Measurements from ENCODE around the gene TNRC6C.

The TNRC6C gene

GRCh38 chr17:77996256-77996655, 37.8 kb downstream of the TNRC6C start:
- 93 to 94% methylated on average over 3 of the region's 3 CpGs for WGBS, 2 experiments

DNA sequence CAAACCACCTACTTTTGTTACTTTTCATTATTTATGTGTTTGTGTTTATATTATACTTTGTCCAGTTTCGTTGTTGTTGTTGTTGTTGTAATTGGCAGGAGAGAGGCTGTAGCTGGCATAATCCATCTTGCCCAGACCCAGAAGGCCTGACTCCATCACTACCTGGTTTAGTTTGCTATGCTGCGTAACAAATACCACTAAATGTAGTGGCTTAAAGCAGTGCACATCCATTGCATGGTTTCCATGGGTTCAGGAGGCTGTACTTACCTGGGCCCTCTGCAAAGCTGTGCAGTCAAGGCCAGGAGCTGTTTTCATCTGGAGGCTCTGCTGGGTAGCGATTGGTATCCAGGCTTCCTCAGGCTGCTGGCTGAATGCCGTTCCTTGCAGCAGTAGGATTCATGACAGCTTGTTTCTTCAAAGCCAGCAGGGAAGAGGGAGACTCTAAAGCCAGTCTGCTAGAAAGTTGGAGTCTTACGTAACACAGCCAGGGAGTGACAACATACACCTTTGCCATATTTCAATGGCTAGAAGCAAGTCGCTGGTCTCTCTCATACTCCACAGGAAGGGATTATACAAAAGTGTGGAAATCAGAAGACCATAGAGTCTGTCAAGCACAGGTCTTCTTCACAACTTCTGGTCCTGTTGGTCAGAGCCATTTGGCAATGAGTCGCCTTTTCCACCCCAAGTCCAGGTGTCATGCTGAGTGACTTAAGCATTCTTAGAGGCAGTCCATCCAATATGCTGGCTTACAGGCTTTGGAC, 41.1 kb downstream of the TNRC6C start:
- Histone ChIP-seq H3K27me3 (ENCODE audit: control insufficient read depth, insufficient read depth, low read length, poor library complexity, severe bottlenecking) (no peaks in the 10 kb centered on the region), H3K9me3 (ENCODE audit: control insufficient read depth, low read length) (no peaks in the 10 kb centered on the region), H3K36me3 (ENCODE audit: control insufficient read depth, insufficient read depth, low read length) (no peaks in the 10 kb centered on the region), H3K4me3 (ENCODE audit: insufficient read depth, low read depth, low read length) (no peak overlapping the region), H3K4me1 (ENCODE audit: control insufficient read depth, insufficient read depth, low read length) (peaks cover 19% of the 10 kb centered on the region), H3K27ac (ENCODE audit: insufficient read depth, low read depth, low read length, poor library complexity, severe bottlenecking) (no peak overlapping the region)
- 84 to 89% methylated on average over 7 of the region's 7 CpGs for WGBS, 2 experiments

More at GRCh38 chr17:77996256-77996655, 37.8 kb downstream of the TNRC6C start:
- no peaks in the 10 kb centered on the region for H3K36me3 ChIP-seq (ENCODE audit: control insufficient read depth, insufficient read depth, low read length)
- H3K27me3 ChIP-seq (ENCODE audit: control insufficient read depth, insufficient read depth, low read length, poor library complexity, severe bottlenecking), result no peaks in the 10 kb centered on the region
- H3K4me3 ChIP-seq (ENCODE audit: insufficient read depth, low read depth, low read length), result no peak overlapping the region
- H3K4me1 ChIP-seq (ENCODE audit: control insufficient read depth, insufficient read depth, low read length), result peaks cover 20% of the 10 kb centered on the region
- H3K9me3 ChIP-seq (ENCODE audit: control insufficient read depth, low read length), result no peaks in the 10 kb centered on the region
- no peak overlapping the region for H3K27ac ChIP-seq (ENCODE audit: insufficient read depth, low read depth, low read length, poor library complexity, severe bottlenecking)

DNA sequence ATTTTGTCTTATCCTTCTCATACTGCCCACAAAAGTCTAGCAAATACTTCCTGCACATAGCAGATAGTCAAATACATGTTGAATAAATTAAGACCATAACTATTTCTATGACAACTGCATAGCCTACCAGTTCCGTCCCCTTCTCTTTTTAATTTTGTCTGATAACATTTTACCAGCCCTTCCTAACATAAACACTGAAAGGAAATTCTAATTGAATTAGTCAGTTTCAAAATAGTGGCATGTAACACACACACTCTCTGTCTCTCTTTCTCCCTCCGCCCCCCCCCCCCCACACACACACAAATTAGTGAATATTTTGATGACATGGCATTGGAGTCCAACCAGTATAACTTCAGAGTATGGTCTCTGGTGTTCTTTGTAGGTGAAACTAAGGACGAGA, 41.8 kb downstream of the TNRC6C start:
- H3K27ac ChIP-seq (ENCODE audit: insufficient read depth, low read depth, low read length, poor library complexity, severe bottlenecking), result no peak overlapping the region
- 100% methylated on average over 1 of the region's 3 CpGs for WGBS, 2 experiments
- H3K36me3 ChIP-seq (ENCODE audit: control insufficient read depth, insufficient read depth, low read length), result no peaks in the 10 kb centered on the region
- peaks cover 12% of the 10 kb centered on the region for H3K4me1 ChIP-seq (ENCODE audit: control insufficient read depth, insufficient read depth, low read length)
- H3K4me3 ChIP-seq (ENCODE audit: insufficient read depth, low read depth, low read length), result no peak overlapping the region
- H3K27me3 ChIP-seq (ENCODE audit: control insufficient read depth, insufficient read depth, low read length, poor library complexity, severe bottlenecking), result no peaks in the 10 kb centered on the region
- H3K9me3 ChIP-seq (ENCODE audit: control insufficient read depth, low read length), result no peaks in the 10 kb centered on the region

GRCh38 chr17:78001182-78001581, 42.7 kb downstream of the TNRC6C start:
- Histone ChIP-seq H3K4me1 (ENCODE audit: control insufficient read depth, insufficient read depth, low read length) (peaks cover 10% of the 10 kb centered on the region), H3K27ac (ENCODE audit: insufficient read depth, low read depth, low read length, poor library complexity, severe bottlenecking) (no peak overlapping the region), H3K9me3 (ENCODE audit: control insufficient read depth, low read length) (no peaks in the 10 kb centered on the region), H3K36me3 (ENCODE audit: control insufficient read depth, insufficient read depth, low read length) (no peaks in the 10 kb centered on the region), H3K27me3 (ENCODE audit: control insufficient read depth, insufficient read depth, low read length, poor library complexity, severe bottlenecking) (no peaks in the 10 kb centered on the region), H3K4me3 (ENCODE audit: insufficient read depth, low read depth, low read length) (no peak overlapping the region)
- WGBS, 2 experiments, result 58 to 74% methylated on average over 1 to 3 of the region's 3 CpGs

GRCh38 chr17:78001612-78002011, 43.1 kb downstream of the TNRC6C start:
- H3K4me1 ChIP-seq (ENCODE audit: control insufficient read depth, insufficient read depth, low read length), result peaks cover 10% of the 10 kb centered on the region
- no peaks in the 10 kb centered on the region for H3K9me3 ChIP-seq (ENCODE audit: control insufficient read depth, low read length)
- no peaks in the 10 kb centered on the region for H3K36me3 ChIP-seq (ENCODE audit: control insufficient read depth, insufficient read depth, low read length)
- no peak overlapping the region for H3K27ac ChIP-seq (ENCODE audit: insufficient read depth, low read depth, low read length, poor library complexity, severe bottlenecking)
- H3K27me3 ChIP-seq (ENCODE audit: control insufficient read depth, insufficient read depth, low read length, poor library complexity, severe bottlenecking), result no peaks in the 10 kb centered on the region
- WGBS, 2 experiments, result 92 to 94% methylated on average over 2 to 3 of the region's 3 CpGs
- no peak overlapping the region for H3K4me3 ChIP-seq (ENCODE audit: insufficient read depth, low read depth, low read length)

- H3K9me3 ChIP-seq (ENCODE audit: control insufficient read depth, low read length), result no peaks in the 10 kb centered on the region
- WGBS, 2 experiments, result 93 to 95% methylated on average over 3 to 4 of the region's 4 CpGs
- H3K27me3 ChIP-seq (ENCODE audit: control insufficient read depth, insufficient read depth, low read length, poor library complexity, severe bottlenecking), result no peaks in the 10 kb centered on the region
- peaks cover 10% of the 10 kb centered on the region for H3K4me1 ChIP-seq (ENCODE audit: control insufficient read depth, insufficient read depth, low read length)
- no peak overlapping the region for H3K4me3 ChIP-seq (ENCODE audit: insufficient read depth, low read depth, low read length)
- H3K36me3 ChIP-seq (ENCODE audit: control insufficient read depth, insufficient read depth, low read length), result no peaks in the 10 kb centered on the region
- H3K27ac ChIP-seq (ENCODE audit: insufficient read depth, low read depth, low read length, poor library complexity, severe bottlenecking), result no peak overlapping the region
Observed at GRCh38 chr17:78002166-78002565, 43.7 kb downstream of the TNRC6C start.

- Histone ChIP-seq H3K27me3 (ENCODE audit: control insufficient read depth, insufficient read depth, low read length, poor library complexity, severe bottlenecking) (no peaks in the 10 kb centered on the region), H3K27ac (ENCODE audit: insufficient read depth, low read depth, low read length, poor library complexity, severe bottlenecking) (no peak overlapping the region), H3K4me1 (ENCODE audit: control insufficient read depth, insufficient read depth, low read length) (peaks cover 6% of the 10 kb centered on the region), H3K4me3 (ENCODE audit: insufficient read depth, low read depth, low read length) (no peak overlapping the region), H3K9me3 (ENCODE audit: control insufficient read depth, low read length) (no peaks in the 10 kb centered on the region), H3K36me3 (ENCODE audit: control insufficient read depth, insufficient read depth, low read length) (no peaks in the 10 kb centered on the region)
- WGBS, 2 experiments, result 94 to 95% methylated on average over 2 to 3 of the region's 3 CpGs
Observed at GRCh38 chr17:78005452-78006171, 47.1 kb downstream of the TNRC6C start.

DNA sequence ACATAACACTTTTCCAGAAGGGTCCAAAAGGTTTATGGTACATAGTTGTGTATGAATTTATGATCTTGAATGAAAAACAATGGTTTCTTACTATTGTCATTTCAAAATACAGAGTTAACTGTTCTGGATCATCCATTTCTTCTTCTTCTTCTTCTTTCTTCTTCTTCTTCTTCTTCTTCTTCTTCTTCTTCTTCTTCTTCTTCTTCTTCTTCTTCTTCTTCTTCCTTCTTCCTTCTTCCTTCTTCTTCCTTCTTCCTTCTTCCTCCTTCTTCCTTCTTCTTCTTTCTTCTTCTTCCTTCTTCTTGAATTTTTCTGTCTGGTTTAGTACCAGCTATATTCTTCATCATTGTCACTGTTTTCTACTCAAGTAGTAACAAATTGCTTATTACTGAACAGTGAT, 47.8 kb downstream of the TNRC6C start:
- peaks cover 3% of the 10 kb centered on the region for H3K4me1 ChIP-seq (ENCODE audit: control insufficient read depth, insufficient read depth, low read length)
- H3K27me3 ChIP-seq (ENCODE audit: control insufficient read depth, insufficient read depth, low read length, poor library complexity, severe bottlenecking), result no peaks in the 10 kb centered on the region
- H3K4me3 ChIP-seq (ENCODE audit: insufficient read depth, low read depth, low read length), result no peak overlapping the region
- no peaks in the 10 kb centered on the region for H3K36me3 ChIP-seq (ENCODE audit: control insufficient read depth, insufficient read depth, low read length)
- H3K9me3 ChIP-seq (ENCODE audit: control insufficient read depth, low read length), result no peaks in the 10 kb centered on the region
- no peak overlapping the region for H3K27ac ChIP-seq (ENCODE audit: insufficient read depth, low read depth, low read length, poor library complexity, severe bottlenecking)

DNA sequence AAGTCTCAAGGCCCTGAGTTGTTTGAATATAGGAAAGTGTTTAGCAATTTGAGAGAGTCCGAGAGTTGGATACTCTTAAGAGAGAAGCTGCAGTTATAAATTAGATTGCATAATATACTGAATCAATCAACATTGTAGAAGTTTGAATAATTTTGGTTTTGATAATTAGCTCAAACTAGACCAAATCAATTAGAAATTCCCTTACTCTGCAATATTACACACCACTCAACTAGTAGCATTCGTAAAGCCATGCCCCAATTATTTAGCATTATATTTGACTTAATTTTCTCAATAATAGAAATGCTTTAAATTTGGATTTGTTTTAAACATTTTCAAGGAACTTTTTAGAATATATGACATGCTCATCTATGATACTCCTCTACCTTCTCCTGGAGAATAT, 49.1 kb downstream of the TNRC6C start:
- Histone ChIP-seq H3K9me3 (ENCODE audit: control insufficient read depth, low read length) (no peaks in the 10 kb centered on the region), H3K36me3 (ENCODE audit: control insufficient read depth, insufficient read depth, low read length) (peaks cover 4% of the 10 kb centered on the region), H3K27ac (ENCODE audit: insufficient read depth, low read depth, low read length, poor library complexity, severe bottlenecking) (no peak overlapping the region), H3K4me3 (ENCODE audit: insufficient read depth, low read depth, low read length) (no peak overlapping the region), H3K27me3 (ENCODE audit: control insufficient read depth, insufficient read depth, low read length, poor library complexity, severe bottlenecking) (no peaks in the 10 kb centered on the region), H3K4me1 (ENCODE audit: control insufficient read depth, insufficient read depth, low read length) (no peaks in the 10 kb centered on the region)
- 86% methylated on average over 1 of the region's 2 CpGs; no CpG with 5 or more reads in 1 of the 2 experiments for WGBS, 2 experiments

- Histone ChIP-seq H3K36me3 (ENCODE audit: control insufficient read depth, insufficient read depth, low read length) (peaks cover 5% of the 10 kb centered on the region), H3K4me3 (ENCODE audit: insufficient read depth, low read depth, low read length) (no peak overlapping the region)
- 94 to 96% methylated on average over 7 of the region's 7 CpGs for WGBS, 2 experiments
Observed at GRCh38 chr17:78010759-78011158, 52.3 kb downstream of the TNRC6C start.

More at GRCh38 chr17:78010759-78011158, 52.3 kb downstream of the TNRC6C start:
- Histone ChIP-seq H3K4me1 (ENCODE audit: control insufficient read depth, insufficient read depth, low read length) (no peaks in the 10 kb centered on the region), H3K27ac (ENCODE audit: insufficient read depth, low read depth, low read length, poor library complexity, severe bottlenecking) (no peak overlapping the region), H3K9me3 (ENCODE audit: control insufficient read depth, low read length) (no peaks in the 10 kb centered on the region), H3K27me3 (ENCODE audit: control insufficient read depth, insufficient read depth, low read length, poor library complexity, severe bottlenecking) (no peaks in the 10 kb centered on the region)
